Ishikawa (cell line): ENCODE measurements around the gene DYNLL2.

ENCODE experiments used
- CEBPB ChIP-seq: IDR thresholded peaks from 2 replicates; pipeline ENCODE4 v1.6.1; 2012
- CREB1 ChIP-seq: IDR thresholded peaks from 2 replicates; pipeline ENCODE4 v1.6.1; 2012; ENCODE audit warnings: low read depth
- EGR1 ChIP-seq: IDR thresholded peaks from 2 replicates; pipeline ENCODE4 v1.6.1; 2012
- EP300 ChIP-seq: IDR thresholded peaks from 2 replicates; pipeline ENCODE4 v1.6.1; 2012; ENCODE audit warnings: borderline replicate concordance
- FOXM1 ChIP-seq: IDR thresholded peaks from 2 replicates; pipeline ENCODE4 v1.6.1; 2012; ENCODE audit warnings: low read depth, borderline replicate concordance
- NFIC ChIP-seq: IDR thresholded peaks from 2 replicates; pipeline ENCODE4 v1.6.1; 2012
- RAD21 ChIP-seq: IDR thresholded peaks from 2 replicates; pipeline ENCODE4 v1.6.1; 2012; ENCODE audit warnings: low read depth
- TAF1 ChIP-seq: IDR thresholded peaks from 2 replicates; pipeline ENCODE4 v1.6.1; 2012; ENCODE audit warnings: low read depth, mild to moderate bottlenecking
- TCF12 ChIP-seq: IDR thresholded peaks from 2 replicates; pipeline ENCODE4 v1.6.1; 2012; ENCODE audit warnings: low read depth
- YY1 ChIP-seq: IDR thresholded peaks from 2 replicates; pipeline ENCODE4 v1.6.1; 2012; ENCODE audit warnings: low read depth
- ZBTB7A ChIP-seq: IDR thresholded peaks from 2 replicates; pipeline ENCODE4 v1.6.1; 2012; ENCODE audit warnings: low read depth
- TF ChIP-seq, protein P1 (sequence below): IDR thresholded peaks from 2 replicates; pipeline ENCODE4 v1.6.1; 2012; ENCODE audit warnings: low read depth, mild to moderate bottlenecking
- TF ChIP-seq, protein P2 (sequence below): IDR thresholded peaks from 2 replicates; pipeline ENCODE4 v1.6.1; 2012
- TF ChIP-seq, protein P3 (sequence below): IDR thresholded peaks from 2 replicates; pipeline ENCODE4 v1.6.1; 2012

DNA sequence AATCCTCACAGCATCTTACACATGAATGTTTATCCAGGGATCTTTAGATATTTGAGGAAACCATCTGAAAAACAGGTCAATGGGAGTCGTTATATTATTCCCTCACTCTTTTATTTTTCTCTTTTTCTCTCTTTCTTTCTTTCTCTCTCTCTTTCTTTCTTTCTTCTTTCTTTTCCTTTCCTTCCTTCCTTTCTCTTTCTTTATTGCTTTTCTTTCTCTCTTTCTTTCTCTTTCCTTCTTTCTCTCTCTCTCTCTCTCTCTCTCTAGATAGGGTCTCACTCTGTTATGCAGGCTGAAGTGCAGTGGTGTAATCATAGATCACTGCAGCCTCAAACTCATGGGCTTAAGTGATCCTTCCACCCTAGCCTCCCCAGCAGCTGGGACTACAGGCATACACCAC is 44.6 kb downstream of the DYNLL2 start:
- no peak for TF ChIP-seq TAF1
- TF ChIP-seq EGR1 = no peak
- no peak for TF ChIP-seq YY1
- TF ChIP-seq CEBPB = no peak
- TF ChIP-seq, protein P1, sequence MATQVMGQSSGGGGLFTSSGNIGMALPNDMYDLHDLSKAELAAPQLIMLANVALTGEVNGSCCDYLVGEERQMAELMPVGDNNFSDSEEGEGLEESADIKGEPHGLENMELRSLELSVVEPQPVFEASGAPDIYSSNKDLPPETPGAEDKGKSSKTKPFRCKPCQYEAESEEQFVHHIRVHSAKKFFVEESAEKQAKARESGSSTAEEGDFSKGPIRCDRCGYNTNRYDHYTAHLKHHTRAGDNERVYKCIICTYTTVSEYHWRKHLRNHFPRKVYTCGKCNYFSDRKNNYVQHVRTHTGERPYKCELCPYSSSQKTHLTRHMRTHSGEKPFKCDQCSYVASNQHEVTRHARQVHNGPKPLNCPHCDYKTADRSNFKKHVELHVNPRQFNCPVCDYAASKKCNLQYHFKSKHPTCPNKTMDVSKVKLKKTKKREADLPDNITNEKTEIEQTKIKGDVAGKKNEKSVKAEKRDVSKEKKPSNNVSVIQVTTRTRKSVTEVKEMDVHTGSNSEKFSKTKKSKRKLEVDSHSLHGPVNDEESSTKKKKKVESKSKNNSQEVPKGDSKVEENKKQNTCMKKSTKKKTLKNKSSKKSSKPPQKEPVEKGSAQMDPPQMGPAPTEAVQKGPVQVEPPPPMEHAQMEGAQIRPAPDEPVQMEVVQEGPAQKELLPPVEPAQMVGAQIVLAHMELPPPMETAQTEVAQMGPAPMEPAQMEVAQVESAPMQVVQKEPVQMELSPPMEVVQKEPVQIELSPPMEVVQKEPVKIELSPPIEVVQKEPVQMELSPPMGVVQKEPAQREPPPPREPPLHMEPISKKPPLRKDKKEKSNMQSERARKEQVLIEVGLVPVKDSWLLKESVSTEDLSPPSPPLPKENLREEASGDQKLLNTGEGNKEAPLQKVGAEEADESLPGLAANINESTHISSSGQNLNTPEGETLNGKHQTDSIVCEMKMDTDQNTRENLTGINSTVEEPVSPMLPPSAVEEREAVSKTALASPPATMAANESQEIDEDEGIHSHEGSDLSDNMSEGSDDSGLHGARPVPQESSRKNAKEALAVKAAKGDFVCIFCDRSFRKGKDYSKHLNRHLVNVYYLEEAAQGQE = no peak
- TF ChIP-seq, protein P2, sequence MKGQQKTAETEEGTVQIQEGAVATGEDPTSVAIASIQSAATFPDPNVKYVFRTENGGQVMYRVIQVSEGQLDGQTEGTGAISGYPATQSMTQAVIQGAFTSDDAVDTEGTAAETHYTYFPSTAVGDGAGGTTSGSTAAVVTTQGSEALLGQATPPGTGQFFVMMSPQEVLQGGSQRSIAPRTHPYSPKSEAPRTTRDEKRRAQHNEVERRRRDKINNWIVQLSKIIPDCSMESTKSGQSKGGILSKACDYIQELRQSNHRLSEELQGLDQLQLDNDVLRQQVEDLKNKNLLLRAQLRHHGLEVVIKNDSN = no peak
- TF ChIP-seq, protein P3, sequence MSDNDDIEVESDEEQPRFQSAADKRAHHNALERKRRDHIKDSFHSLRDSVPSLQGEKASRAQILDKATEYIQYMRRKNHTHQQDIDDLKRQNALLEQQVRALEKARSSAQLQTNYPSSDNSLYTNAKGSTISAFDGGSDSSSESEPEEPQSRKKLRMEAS = no peak
- no peak for TF ChIP-seq RAD21
- no peak for TF ChIP-seq CREB1
- TF ChIP-seq TCF12 = no peak
- TF ChIP-seq ZBTB7A = no peak
- no peak for TF ChIP-seq EP300
- no peak for TF ChIP-seq NFIC
- TF ChIP-seq FOXM1 = no peak
